GM23338 (cell line): ENCODE results near the gene JARID2. TPM values are rescaled to one million over a fixed set of nuclear protein-coding genes. Genes with fewer than 3 reads are reported as not detected.

ENCODE experiments used
- ATAC-seq: fragments of 200-7000 bp; cut with Tn5 transposase; 3 replicates; pipeline ENCODE4 v1.9.1; 2020
- DNase-seq: peaks from one replicate; pipeline ENCODE4 v3.0.0-alpha.2; 2015; ENCODE audit warnings: low spot score
- H2AFZ ChIP-seq: fragments of 200-600 bp; sonication (generic); 2 replicates; pipeline ENCODE4 v1.8.0; 2016; ENCODE audit warnings: antibody characterized with exemption, mild to moderate bottlenecking, moderate library complexity
- H3F3A ChIP-seq: fragments of 200-600 bp; sonication (generic); replicated peaks from 2 replicates; pipeline ENCODE4 v1.8.0; 2017; ENCODE audit warnings: antibody characterized with exemption, mixed run types, low read depth
- H3K27ac ChIP-seq: fragments of 200-600 bp; sonication (generic); 2 replicates; pipeline ENCODE4 v1.6.1; 2016; ENCODE audit warnings: low read depth
- H3K27me3 ChIP-seq: fragments of 200-600 bp; sonication (generic); 2 replicates; pipeline ENCODE4 v1.8.0; 2016; ENCODE audit warnings: mild to moderate bottlenecking, mixed run types, moderate library complexity; ENCODE audit not compliant: insufficient read depth
- H3K36me3 ChIP-seq: fragments of 200-600 bp; sonication (generic); 2 replicates; pipeline ENCODE4 v1.8.0; 2016; ENCODE audit warnings: mild to moderate bottlenecking; ENCODE audit not compliant: insufficient read depth
- H3K4me1 ChIP-seq: fragments of 200-600 bp; sonication (generic); 2 replicates; pipeline ENCODE4 v1.8.0; 2016; ENCODE audit warnings: mild to moderate bottlenecking, moderate library complexity; ENCODE audit not compliant: insufficient read depth
- H3K4me2 ChIP-seq: fragments of 200-600 bp; sonication (generic); 2 replicates; pipeline ENCODE4 v1.7.1; 2017; ENCODE audit warnings: mixed run types
- H3K4me3 ChIP-seq: fragments of 200-600 bp; sonication (generic); 2 replicates; pipeline ENCODE4 v1.6.1; 2016; ENCODE audit warnings: mixed run types
- H3K79me2 ChIP-seq: fragments of 200-600 bp; sonication (generic); replicated peaks from 2 replicates; pipeline ENCODE4 v1.8.0; 2017; ENCODE audit warnings: mild to moderate bottlenecking; ENCODE audit not compliant: insufficient read depth
- H3K9me2 ChIP-seq: fragments of 200-600 bp; sonication (generic); 2 replicates; pipeline ENCODE4 v1.8.0; 2017; ENCODE audit not compliant: insufficient read depth
- H4K20me1 ChIP-seq: fragments of 200-600 bp; sonication (generic); replicated peaks from 2 replicates; pipeline ENCODE4 v1.8.0; 2017; ENCODE audit warnings: mild to moderate bottlenecking; ENCODE audit not compliant: insufficient read depth
- H3K27ac Mint-ChIP-seq: 2 replicates; pipeline ENCODE4 v1.8.0; 2020; ENCODE audit warnings: inconsistent platforms, mild to moderate bottlenecking, moderate library complexity, mixed read lengths
- H3K27me3 Mint-ChIP-seq: 3 replicates; pipeline ENCODE4 v1.8.0; 2022; ENCODE audit warnings: low read depth, mild to moderate bottlenecking, moderate library complexity, mixed read lengths, inconsistent platforms; ENCODE audit not compliant: insufficient read depth, poor library complexity
- H3K36me3 Mint-ChIP-seq: 3 replicates; pipeline ENCODE4 v1.8.0; 2021; ENCODE audit warnings: low read depth, mild to moderate bottlenecking, inconsistent platforms, moderate library complexity, mixed read lengths
- H3K4me1 Mint-ChIP-seq: 3 replicates; pipeline ENCODE4 v1.8.0; 2020; ENCODE audit warnings: mild to moderate bottlenecking, inconsistent platforms, mixed read lengths
- H3K4me3 Mint-ChIP-seq: 3 replicates; pipeline ENCODE4 v1.8.0; 2021; ENCODE audit warnings: moderate library complexity, mild to moderate bottlenecking, inconsistent platforms, mixed read lengths
- H3K9me3 Mint-ChIP-seq: 3 replicates; pipeline ENCODE4 v1.8.0; 2020; ENCODE audit warnings: moderate library complexity, mild to moderate bottlenecking, inconsistent platforms, mixed read lengths
- CREB1 ChIP-seq: fragments of 250-450 bp; sonication (Bioruptor Pico); IDR thresholded peaks from 2 replicates; pipeline ENCODE4 v1.5.0; 2020; ENCODE audit warnings: low read depth, mild to moderate bottlenecking, moderate library complexity
- CTCF ChIP-seq, 2 experiments: fragments of 200-600 bp in 1 of 2; sonication (generic) in 1 of 2; conservative IDR thresholded peaks; 2 replicates each; pipeline versions ENCODE4 v1.5.1 to v1.6.1; 2016 to 2017; ENCODE audit warnings: antibody characterized with exemption in 2 of 2, low read depth in 2 of 2, mild to moderate bottlenecking in 2 of 2, moderate library complexity in 1 of 2
- ETS1 ChIP-seq: IDR thresholded peaks from 2 replicates; pipeline ENCODE4 v1.6.1; 2016; ENCODE audit warnings: antibody characterized with exemption
- EZH2 ChIP-seq: fragments of 200-600 bp; sonication (generic); IDR thresholded peaks from one replicate; pipeline ENCODE4 v1.8.0; 2017; ENCODE audit warnings: antibody characterized with exemption, mild to moderate bottlenecking, low read depth; ENCODE audit not compliant: unreplicated experiment
- EZH2phosphoT487 ChIP-seq: fragments of 200-600 bp; sonication (generic); IDR thresholded peaks from one replicate; pipeline ENCODE4 v1.8.1; 2018; ENCODE audit warnings: antibody characterized with exemption; ENCODE audit not compliant: unreplicated experiment
- JUNB ChIP-seq: IDR thresholded peaks from one replicate; pipeline ENCODE4 v1.6.1; 2016; ENCODE audit warnings: antibody characterized with exemption; ENCODE audit not compliant: unreplicated experiment
- NANOG ChIP-seq: IDR thresholded peaks from 2 replicates; pipeline ENCODE4 v1.6.1; 2016; ENCODE audit warnings: antibody characterized with exemption, borderline replicate concordance
- POLR2AphosphoS5 ChIP-seq: IDR thresholded peaks from 2 replicates; pipeline ENCODE4 v1.6.1; 2016; ENCODE audit warnings: antibody characterized with exemption, low read depth
- REST ChIP-seq: IDR thresholded peaks from one replicate; pipeline ENCODE4 v1.6.1; 2018; ENCODE audit warnings: antibody characterized with exemption; ENCODE audit not compliant: unreplicated experiment
- STAT1 ChIP-seq: IDR thresholded peaks from one replicate; pipeline ENCODE4 v1.6.1; 2016; ENCODE audit warnings: antibody characterized with exemption; ENCODE audit not compliant: unreplicated experiment
- ZNF114 ChIP-seq: fragments of 250-450 bp; sonication (Bioruptor Pico); IDR thresholded peaks from 2 replicates; pipeline ENCODE4 v1.5.0; 2020; ENCODE audit warnings: mild to moderate bottlenecking, moderate library complexity
- ZNF331 ChIP-seq: fragments of 250-450 bp; sonication (Bioruptor Pico); IDR thresholded peaks from 2 replicates; pipeline ENCODE4 v1.5.0; 2020; ENCODE audit warnings: low read depth, mild to moderate bottlenecking, moderate library complexity
- ZNF462 ChIP-seq: fragments of 250-450 bp; sonication (Bioruptor Pico); IDR thresholded peaks from 2 replicates; pipeline ENCODE4 v1.5.0; 2020; ENCODE audit warnings: mild to moderate bottlenecking, moderate library complexity
- polyA plus RNA-seq: library from polyadenylated mRNA; unstranded; fragments of >200 nt; fragmentation: Nextera tagmentation; extraction: Ambion mirVana; gene quantifications from 2 replicates; pipeline ENCODE4 v1.2.1, GENCODE V29; 2016
- total RNA-seq: library from RNA; depleted of rRNA; stranded (reverse); fragments of >200 nt; shearing (Covaris generic); gene quantifications from 2 replicates; pipeline ENCODE4 v1.2.3, GENCODE V29; 2014

Gene JARID2
- total and polyA plus RNA-seq, 2 experiments from 2014 or later = 92.8 to 196 TPM

- peak overlapping the region; percentile 90 for H3K4me2 ChIP-seq
- H3K4me3 ChIP-seq = peak overlapping the region; percentile 83
- Mint-ChIP-seq H3K4me1 (peaks cover 58% of the 10 kb centered on the region), H3K9me3 (peaks cover 8% of the 10 kb centered on the region; the same call in 2 of the 3 replicates), H3K27me3 (peaks cover 26% of the 10 kb centered on the region), H3K4me3 (peak overlapping the region; percentile 95), H3K36me3 (peaks cover 70% of the 10 kb centered on the region), H3K27ac (peak overlapping the region; percentile 89)
- H3K36me3 ChIP-seq = no peaks in the 10 kb centered on the region; the same call in 1 of the 2 replicates
- ATAC-seq = peak; percentile 13
- H3K27me3 ChIP-seq = no peaks in the 10 kb centered on the region
- H3K4me1 ChIP-seq = peaks cover 49% of the 10 kb centered on the region
- H2AFZ ChIP-seq = no peak overlapping the region
- H3K79me2 ChIP-seq = peaks cover 91% of the 10 kb centered on the region
- H4K20me1 ChIP-seq = peaks cover 67% of the 10 kb centered on the region
- H3K27ac ChIP-seq = peak overlapping the region; percentile 60
- no peaks in the 10 kb centered on the region for H3K9me2 ChIP-seq
- DNase-seq = peak; percentile 97
- peaks cover 13% of the 10 kb centered on the region for H3F3A ChIP-seq
- no peak for TF ChIP-seq STAT1
- TF ChIP-seq EZH2 = no peak
- TF ChIP-seq NANOG = no peak
- peak; percentile 99 for TF ChIP-seq CREB1 (CRISPR knock-in tag)
- TF ChIP-seq REST = no peak
- no peak for TF ChIP-seq EZH2phosphoT487
- TF ChIP-seq ETS1 = no peak
- TF ChIP-seq JUNB = no peak
- no peak for TF ChIP-seq ZNF114 (CRISPR knock-in tag)
- no peak for TF ChIP-seq ZNF331 (CRISPR knock-in tag)
- 0 out of 2 replicates have a peak, but pooled peaks have one; percentile 20 for TF ChIP-seq POLR2AphosphoS5
- no peak for TF ChIP-seq ZNF462 (CRISPR knock-in tag)
- peak in 1 of 2 experiments; percentile 36; a peak in 2 of 4 replicates for TF ChIP-seq CTCF (conservative IDR thresholded peaks at IDR 0.05; ENCODE audit: low read depth in 2 of 2)
Measured at GRCh38 chr6:15248451-15249370, 2.8 kb downstream of the JARID2 start.
